Dedifferentiated amniotic fluid mesenchymal stem cell (primary cell): ENCODE results near the gene EFR3B.

Experiments used
- DNase-seq: peaks from one replicate; pipeline ENCODE4 v3.0.0-alpha.2; 2016; ENCODE audit errors: extremely low spot score

EFR3B gene

GRCh38 chr2:25035537-25036220, 6.2 kb upstream of the EFR3B start:
- DNase-seq = no peak

- DNase-seq = no peak
Measured at GRCh38 chr2:25036221-25036559, 5.7 kb upstream of the EFR3B start.

GRCh38 chr2:25039126-25039525, 2.8 kb upstream of the EFR3B start:
- no peak for DNase-seq

- DNase-seq = no peak
Measured at GRCh38 chr2:25041307-25041927, 459 bp upstream of the EFR3B start.

- DNase-seq = no peak
Measured at GRCh38 chr2:25042321-25043240, 705 bp downstream of the EFR3B start.

- DNase-seq = peak; percentile 45
Measured at GRCh38 chr2:25043241-25043867, 1.5 kb downstream of the EFR3B start.

GRCh38 chr2:25044011-25044410, 2.1 kb downstream of the EFR3B start:
- DNase-seq = no peak

GRCh38 chr2:25044990-25045389, 3.1 kb downstream of the EFR3B start:
- DNase-seq = no peak

- DNase-seq = no peak
Measured at GRCh38 chr2:25049422-25049821, 7.5 kb downstream of the EFR3B start.

- DNase-seq = no peak
Measured at GRCh38 chr2:25050128-25050527, 8.3 kb downstream of the EFR3B start.

GRCh38 chr2:25053041-25053440, 11.2 kb downstream of the EFR3B start:
- no peak for DNase-seq

GRCh38 chr2:25054720-25055119, 12.8 kb downstream of the EFR3B start:
- no peak for DNase-seq

GRCh38 chr2:25055376-25055920, 13.6 kb downstream of the EFR3B start:
- no peak for DNase-seq

GRCh38 chr2:25056098-25056821, 14.4 kb downstream of the EFR3B start:
- no peak for DNase-seq

GRCh38 chr2:25062511-25062917, 20.6 kb downstream of the EFR3B start:
- no peak for DNase-seq

- no peak for DNase-seq
Measured at GRCh38 chr2:25063876-25064660, 22.2 kb downstream of the EFR3B start.

- no peak for DNase-seq
Measured at GRCh38 chr2:25065768-25066167, 23.9 kb downstream of the EFR3B start.

GRCh38 chr2:25066455-25066854, 24.6 kb downstream of the EFR3B start:
- DNase-seq = no peak

- DNase-seq = no peak
Measured at GRCh38 chr2:25068217-25068616, 26.3 kb downstream of the EFR3B start.

- no peak for DNase-seq
Measured at GRCh38 chr2:25071966-25072365, 30.1 kb downstream of the EFR3B start.

GRCh38 chr2:25072606-25073005, 30.7 kb downstream of the EFR3B start:
- DNase-seq = no peak
